H9 (cell line): ENCODE measurements around the gene CHST15. TPM values are rescaled to one million over a fixed set of nuclear protein-coding genes. Genes with fewer than 3 reads are reported as not detected.

ENCODE experiments used
- DNase-seq: peaks from one replicate; pipeline ENCODE4 v3.0.0-alpha.2; 2017
- H2AFZ ChIP-seq: one replicate; pipeline ENCODE4 v1.6.1; 2013; ENCODE audit warnings: mild to moderate bottlenecking, low read length, control low read depth, moderate library complexity
- H2AK5ac ChIP-seq: 2 replicates; pipeline ENCODE4 v1.6.1; 2013; ENCODE audit warnings: low read length, control low read depth, mixed read lengths; ENCODE audit not compliant: insufficient read length
- H2BK120ac ChIP-seq: one replicate; pipeline ENCODE4 v1.6.1; 2013; ENCODE audit warnings: low read depth, mild to moderate bottlenecking, low read length, control low read depth, inconsistent platforms; ENCODE audit not compliant: poor library complexity, severe bottlenecking
- H2BK12ac ChIP-seq: 2 replicates; pipeline ENCODE4 v1.6.1; 2013; ENCODE audit warnings: low read length, control low read depth, mixed read lengths, low read depth; ENCODE audit not compliant: insufficient read length
- H2BK15ac ChIP-seq: 2 replicates; pipeline ENCODE4 v1.6.1; 2013; ENCODE audit warnings: low read depth, low read length, control low read depth
- H2BK20ac ChIP-seq: one replicate; pipeline ENCODE4 v1.6.1; 2013; ENCODE audit warnings: low read depth, mild to moderate bottlenecking, low read length, control low read depth, inconsistent platforms; ENCODE audit not compliant: poor library complexity, severe bottlenecking
- H2BK5ac ChIP-seq: 2 replicates; pipeline ENCODE4 v1.6.1; 2013; ENCODE audit warnings: low read length, control low read depth, mixed read lengths; ENCODE audit not compliant: insufficient read length
- H3K14ac ChIP-seq: 2 replicates; pipeline ENCODE4 v1.6.1; 2013; ENCODE audit warnings: low read length, control low read depth; ENCODE audit not compliant: insufficient read depth
- H3K18ac ChIP-seq: 2 replicates; pipeline ENCODE4 v1.6.1; 2013; ENCODE audit warnings: low read depth, mild to moderate bottlenecking, mixed read lengths, low read length, control low read depth; ENCODE audit not compliant: insufficient read length
- H3K23ac ChIP-seq: 2 replicates; pipeline ENCODE4 v1.6.1; 2013; ENCODE audit warnings: low read length, control low read depth, mixed read lengths, low read depth; ENCODE audit not compliant: insufficient read length
- H3K23me2 ChIP-seq: 2 replicates; pipeline ENCODE4 v1.6.1; 2013; ENCODE audit warnings: low read depth, mild to moderate bottlenecking, mixed read lengths, low read length, control low read depth; ENCODE audit not compliant: insufficient read length, poor library complexity, severe bottlenecking
- H3K27ac ChIP-seq: 2 replicates; pipeline ENCODE4 v1.5.1; 2013; ENCODE audit warnings: low read length, control low read depth, mixed read lengths, low read depth; ENCODE audit not compliant: insufficient read length
- H3K27me3 ChIP-seq: 2 replicates; pipeline ENCODE4 v1.6.1; 2013; ENCODE audit warnings: low read length, control low read depth, inconsistent platforms; ENCODE audit not compliant: insufficient read depth
- H3K4ac ChIP-seq: 2 replicates; pipeline ENCODE4 v1.6.1; 2013; ENCODE audit warnings: low read depth, mild to moderate bottlenecking, control low read depth, inconsistent platforms, low read length, moderate library complexity
- H3K4me1 ChIP-seq: 2 replicates; pipeline ENCODE4 v1.6.1; 2013; ENCODE audit warnings: low read length, control low read depth, inconsistent platforms; ENCODE audit not compliant: insufficient read depth
- H3K4me2 ChIP-seq: 2 replicates; pipeline ENCODE4 v1.6.1; 2013; ENCODE audit warnings: low read length, control low read depth, mixed read lengths; ENCODE audit not compliant: insufficient read length, insufficient read depth
- H3K56ac ChIP-seq: 2 replicates; pipeline ENCODE4 v1.6.1; 2013; ENCODE audit warnings: low read depth, mild to moderate bottlenecking, mixed read lengths, low read length, control low read depth; ENCODE audit not compliant: insufficient read length
- H3K79me1 ChIP-seq: 2 replicates; pipeline ENCODE4 v1.6.1; 2013; ENCODE audit warnings: low read depth, mild to moderate bottlenecking, moderate library complexity, low read length, control low read depth, inconsistent platforms; ENCODE audit not compliant: insufficient read depth, poor library complexity, severe bottlenecking
- H3K79me2 ChIP-seq: 2 replicates; pipeline ENCODE4 v1.6.1; 2013; ENCODE audit warnings: low read length, control low read depth, inconsistent platforms; ENCODE audit not compliant: insufficient read depth
- H3K9ac ChIP-seq: 2 replicates; pipeline ENCODE4 v1.6.1; 2013; ENCODE audit warnings: low read length, control low read depth, mixed read lengths; ENCODE audit not compliant: insufficient read length; ENCODE audit errors: extremely low read depth
- H3K9me3 ChIP-seq: one replicate; pipeline ENCODE4 v1.6.1; 2013; ENCODE audit warnings: low read depth, low read length, inconsistent platforms; ENCODE audit not compliant: control insufficient read depth
- H3T11ph ChIP-seq: one replicate; pipeline ENCODE4 v1.6.1; 2013; ENCODE audit warnings: mild to moderate bottlenecking, low read length, control low read depth, inconsistent platforms
- H4K20me1 ChIP-seq: one replicate; pipeline ENCODE4 v1.6.1; 2013; ENCODE audit not compliant: control insufficient read depth, insufficient read length, insufficient read depth
- H4K5ac ChIP-seq: 2 replicates; pipeline ENCODE4 v1.6.1; 2013; ENCODE audit warnings: low read depth, mild to moderate bottlenecking, mixed read lengths, low read length, control low read depth; ENCODE audit not compliant: insufficient read length
- H4K8ac ChIP-seq: replicated peaks from 2 replicates; pipeline ENCODE4 v1.6.1; 2013; ENCODE audit warnings: low read length, control low read depth, mixed read lengths, low read depth; ENCODE audit not compliant: insufficient read length
- H4K91ac ChIP-seq: 2 replicates; pipeline ENCODE4 v1.6.1; 2013; ENCODE audit warnings: low read depth, mild to moderate bottlenecking, moderate library complexity, mixed read lengths, low read length, control low read depth; ENCODE audit not compliant: insufficient read length
- H3K27ac Mint-ChIP-seq, 3 experiments: 2 replicates in 2 of 3; 3 replicates in 1 of 3; pipeline ENCODE4 v1.8.0; 2020 to 2021; ENCODE audit warnings: mixed read lengths in 3 of 3, mild to moderate bottlenecking in 1 of 3, moderate library complexity in 1 of 3
- H3K27me3 Mint-ChIP-seq: 2 replicates; pipeline ENCODE4 v1.8.0; 2021; ENCODE audit warnings: low read depth, mild to moderate bottlenecking, moderate library complexity, mixed read lengths
- H3K36me3 Mint-ChIP-seq, 3 experiments: 2 replicates in 2 of 3; 3 replicates in 1 of 3; pipeline ENCODE4 v1.8.0; 2020 to 2021; ENCODE audit warnings: low read depth in 3 of 3, mixed read lengths in 3 of 3; ENCODE audit not compliant: insufficient read depth in 1 of 3
- H3K4me1 Mint-ChIP-seq, 2 experiments: 2 replicates each; pipeline ENCODE4 v1.8.0; 2020; ENCODE audit warnings: mixed read lengths in 2 of 2
- H3K4me3 Mint-ChIP-seq, 2 experiments: 2 replicates in 1 of 2; 3 replicates in 1 of 2; pipeline ENCODE4 v1.8.0; 2020 to 2021; ENCODE audit warnings: mild to moderate bottlenecking in 2 of 2, mixed read lengths in 2 of 2, moderate library complexity in 1 of 2
- H3K9me3 Mint-ChIP-seq, 2 experiments: 2 replicates in 1 of 2; 3 replicates in 1 of 2; pipeline ENCODE4 v1.8.0; 2020; ENCODE audit warnings: mild to moderate bottlenecking in 2 of 2, mixed read lengths in 2 of 2, moderate library complexity in 1 of 2
- CTCF ChIP-seq: fragments of 200-600 bp; sonication (generic); conservative IDR thresholded peaks from 3 replicates; pipeline ENCODE4 v1.8.0; 2021; ENCODE audit warnings: antibody characterized with exemption, mild to moderate bottlenecking
- WGBS: extraction: QIAGEN DNeasy Blood & Tissue Kit; methylation state at CpG from one replicate; pipeline ENCODE4 v1.1.7; 2013; ENCODE audit warnings: missing lambda C conversion rate, low lambda C conversion rate, mixed read lengths; ENCODE audit not compliant: insufficient read length; ENCODE audit errors: extremely low coverage; 5-methylcytosine and 5-hydroxymethylcytosine counted together
- total RNA-seq: library from RNA; stranded (reverse); gene quantifications from 2 replicates; pipeline ENCODE4 v1.2.1, GENCODE V29; 2021

Gene CHST15
- total RNA-seq, 1 experiment from 2014 or later: 8.7 TPM

GRCh38 chr10:124082555-124082954, 10.8 kb downstream of the CHST15 start:
- Histone ChIP-seq H3K23me2 (no peaks in the 10 kb centered on the region), H3K4me1 (no peaks in the 10 kb centered on the region), H4K8ac (no peak overlapping the region), H2BK120ac (no peak overlapping the region), H3K79me1 (no peaks in the 10 kb centered on the region), H3K9me3 (no peaks in the 10 kb centered on the region), H3K27ac (no peak overlapping the region), H3K27me3 (no peaks in the 10 kb centered on the region), H2BK5ac (no peak overlapping the region), H2AK5ac (no peak overlapping the region), H2BK20ac (no peak overlapping the region), H3K18ac (no peak overlapping the region), H3K4ac (no peak overlapping the region), H2BK15ac (no peak overlapping the region), H3K23ac (no peak overlapping the region), H2AFZ (no peak overlapping the region), H4K91ac (no peak overlapping the region), H4K20me1 (no peaks in the 10 kb centered on the region), H3K79me2 (no peaks in the 10 kb centered on the region), H3T11ph (no peak overlapping the region), H3K4me2 (no peak overlapping the region), H2BK12ac (no peak overlapping the region), H3K9ac (no peak overlapping the region), H4K5ac (no peak overlapping the region), H3K14ac (no peak overlapping the region), H3K56ac (no peak overlapping the region)
- peaks cover 2 to 9% (median 4%) of the 10 kb centered on the region in 3 experiments; a peak in 4 of 7 replicates for H3K36me3 Mint-ChIP-seq
- peaks cover 13 to 18% of the 10 kb centered on the region in 2 experiments for H3K4me1 Mint-ChIP-seq
- no peak overlapping the region for H3K4me3 Mint-ChIP-seq
- DNase-seq: no peak
- no peak for TF ChIP-seq CTCF
- peaks cover 1% of the 10 kb centered on the region; the same call in 1 of the 2 replicates for H3K27me3 Mint-ChIP-seq
- H3K9me3 Mint-ChIP-seq: no peaks in the 10 kb centered on the region
- no CpG with 5 or more reads among the region's 6 CpGs for WGBS
- no peak overlapping the region for H3K27ac Mint-ChIP-seq
